WI38 (cell line): ENCODE measurements around the gene AP5M1.

Experiments used
- H3K4me3 ChIP-seq: 2 replicates; pipeline ENCODE4 v1.5.1; 2011; ENCODE audit warnings: low read depth, mild to moderate bottlenecking, control low read depth, low read length
- TF ChIP-seq, protein P1 (sequence below): IDR thresholded peaks from 2 replicates; pipeline ENCODE4 v1.5.1; 2012; ENCODE audit warnings: low read depth, mild to moderate bottlenecking, control low read depth, low read length

The AP5M1 gene

DNA sequence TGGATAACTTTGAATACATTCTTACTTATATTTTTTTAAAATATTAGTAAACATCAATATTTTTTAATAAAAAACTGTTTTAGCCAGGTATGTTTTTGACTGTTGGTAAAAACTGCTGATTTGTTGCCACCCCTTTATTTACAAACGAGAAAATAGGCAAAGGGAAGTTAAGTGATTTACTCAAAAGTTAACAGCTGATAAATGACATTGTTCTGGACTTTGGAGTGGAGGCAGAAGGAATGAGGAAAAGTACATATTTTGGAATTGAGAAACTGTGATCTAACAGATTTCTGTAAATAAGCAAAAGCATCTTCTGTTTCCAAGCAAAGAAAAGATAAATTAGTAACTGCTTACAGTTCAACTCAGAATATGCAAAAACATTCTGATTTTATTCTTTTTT is 4.5 kb downstream of the AP5M1 start:
- H3K4me3 ChIP-seq, result no peak overlapping the region
- TF ChIP-seq, protein P1, sequence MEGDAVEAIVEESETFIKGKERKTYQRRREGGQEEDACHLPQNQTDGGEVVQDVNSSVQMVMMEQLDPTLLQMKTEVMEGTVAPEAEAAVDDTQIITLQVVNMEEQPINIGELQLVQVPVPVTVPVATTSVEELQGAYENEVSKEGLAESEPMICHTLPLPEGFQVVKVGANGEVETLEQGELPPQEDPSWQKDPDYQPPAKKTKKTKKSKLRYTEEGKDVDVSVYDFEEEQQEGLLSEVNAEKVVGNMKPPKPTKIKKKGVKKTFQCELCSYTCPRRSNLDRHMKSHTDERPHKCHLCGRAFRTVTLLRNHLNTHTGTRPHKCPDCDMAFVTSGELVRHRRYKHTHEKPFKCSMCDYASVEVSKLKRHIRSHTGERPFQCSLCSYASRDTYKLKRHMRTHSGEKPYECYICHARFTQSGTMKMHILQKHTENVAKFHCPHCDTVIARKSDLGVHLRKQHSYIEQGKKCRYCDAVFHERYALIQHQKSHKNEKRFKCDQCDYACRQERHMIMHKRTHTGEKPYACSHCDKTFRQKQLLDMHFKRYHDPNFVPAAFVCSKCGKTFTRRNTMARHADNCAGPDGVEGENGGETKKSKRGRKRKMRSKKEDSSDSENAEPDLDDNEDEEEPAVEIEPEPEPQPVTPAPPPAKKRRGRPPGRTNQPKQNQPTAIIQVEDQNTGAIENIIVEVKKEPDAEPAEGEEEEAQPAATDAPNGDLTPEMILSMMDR, result no peak

GRCh38 chr14:57274551-57274950 is 5.8 kb downstream of the AP5M1 start:
- TF ChIP-seq, protein P1, result no peak

GRCh38 chr14:57275023-57275664 is 6.4 kb downstream of the AP5M1 start:
- TF ChIP-seq, protein P1, result no peak
- no peak overlapping the region for H3K4me3 ChIP-seq

More at GRCh38 chr14:57274551-57274950, 5.8 kb downstream of the AP5M1 start:
- H3K4me3 ChIP-seq, result no peak overlapping the region

- TF ChIP-seq, protein P1, result no peak
- no peak overlapping the region for H3K4me3 ChIP-seq
Measured at GRCh38 chr14:57277062-57277461, 8.3 kb downstream of the AP5M1 start.

GRCh38 chr14:57287745-57288144 is 19.0 kb downstream of the AP5M1 start:
- TF ChIP-seq, protein P1, result no peak
- H3K4me3 ChIP-seq, result no peak overlapping the region

DNA sequence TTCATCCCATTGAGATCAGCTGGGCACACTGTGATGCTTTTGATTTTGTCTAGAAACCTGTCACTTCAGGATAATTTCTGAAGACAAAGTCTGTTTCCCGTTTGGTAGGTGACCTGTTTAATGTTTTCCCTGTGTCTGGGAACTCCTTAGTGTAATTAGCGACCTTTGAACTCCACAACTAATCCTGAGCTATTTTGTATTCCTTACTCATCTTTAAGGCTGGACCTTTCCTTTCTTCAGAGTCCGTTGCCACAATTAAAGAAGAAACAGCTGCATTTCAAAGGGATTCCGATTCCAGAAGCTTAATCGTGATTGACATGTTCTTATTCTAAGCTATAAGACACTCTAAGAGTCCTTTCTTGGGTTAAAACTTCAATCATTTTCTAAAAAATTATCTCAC is 22.0 kb downstream of the AP5M1 start:
- H3K4me3 ChIP-seq, result no peak overlapping the region
- TF ChIP-seq, protein P1, result no peak

DNA sequence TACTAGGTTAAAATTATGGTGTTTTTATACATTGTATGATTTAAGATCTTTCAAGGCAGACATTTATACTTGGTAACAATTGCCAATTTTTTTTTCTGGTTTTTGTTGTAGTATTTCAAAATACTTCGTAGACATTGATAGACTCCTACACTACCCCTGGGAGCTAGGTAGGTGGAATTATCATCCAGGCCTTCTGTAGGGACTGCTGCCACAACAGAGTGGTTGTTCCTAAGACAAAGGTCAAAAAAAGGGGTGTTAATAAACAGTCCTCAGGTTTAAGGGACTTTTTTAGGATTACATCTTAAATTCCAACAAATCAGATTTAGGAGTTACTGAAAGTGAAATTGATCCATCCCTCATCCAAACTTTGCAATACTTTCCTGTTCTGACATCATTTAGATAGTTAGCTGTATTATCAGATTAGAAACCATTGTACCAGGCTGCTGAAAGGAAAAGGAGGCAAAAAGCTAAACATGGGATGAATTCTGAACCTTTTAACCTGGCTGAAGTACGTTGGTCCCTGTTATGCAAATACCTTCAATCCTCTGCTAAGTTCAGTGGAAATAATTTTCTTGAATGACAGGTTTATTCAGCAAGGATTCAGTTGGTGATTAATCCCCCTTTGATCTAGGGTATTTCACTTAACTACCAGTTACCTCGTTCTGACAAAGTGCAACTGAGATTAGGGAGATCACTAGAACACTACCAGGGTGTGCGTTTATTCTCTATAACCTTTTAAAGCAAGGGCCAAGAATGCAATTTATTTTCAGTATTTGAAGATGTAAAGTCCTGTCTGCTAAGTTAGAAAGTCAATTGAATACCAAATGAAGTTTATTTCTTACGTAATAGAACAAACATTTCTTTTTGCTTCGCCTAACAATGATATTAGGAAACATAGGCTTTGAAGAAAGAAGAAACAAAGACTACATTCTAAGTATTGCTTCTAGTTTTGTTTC is 23.2 kb downstream of the AP5M1 start:
- H3K4me3 ChIP-seq, result no peak overlapping the region
- TF ChIP-seq, protein P1, result no peak
